ENCODE measurements around the gene GALNT7. TPM values are rescaled to one million over a fixed set of nuclear protein-coding genes. Genes with fewer than 3 reads are reported as not detected.
A peak's percentile ranks its signal among the peaks of the same experiment; 100 is the strongest.
"Not testable (repeated sequence)": the region's sequence is repeated elsewhere in the genome, so short reads cannot be mapped to it uniquely, and the experiment has no call there.

The GALNT7 gene
- total RNA-seq, 1 donor from 2014 or later: 71.6 TPM

DNA sequence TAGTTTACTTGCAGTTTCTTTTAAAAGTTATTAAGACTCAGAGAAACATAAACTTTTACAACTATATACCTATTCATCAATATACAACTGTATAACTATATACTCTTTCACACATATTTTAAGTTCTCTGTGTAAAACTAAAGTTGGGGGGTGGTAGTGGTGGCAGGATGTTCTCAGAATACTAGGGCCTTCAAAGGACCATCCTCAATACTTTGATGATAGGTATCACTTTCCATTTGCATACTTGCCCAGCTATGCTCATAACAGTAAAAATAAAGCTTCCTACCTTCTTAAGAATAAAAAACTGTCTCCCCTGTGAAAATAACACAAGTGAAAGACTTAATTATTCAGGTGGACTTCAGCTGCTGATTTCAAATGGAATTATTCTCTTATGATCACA is 2.9 kb upstream of the GALNT7 start:
- no peak for DNase-seq (ENCODE audit: low read depth)

- no peak for DNase-seq (ENCODE audit: low read depth)
Observed at GRCh38 chr4:173166491-173166890, 2.1 kb upstream of the GALNT7 start.

DNA sequence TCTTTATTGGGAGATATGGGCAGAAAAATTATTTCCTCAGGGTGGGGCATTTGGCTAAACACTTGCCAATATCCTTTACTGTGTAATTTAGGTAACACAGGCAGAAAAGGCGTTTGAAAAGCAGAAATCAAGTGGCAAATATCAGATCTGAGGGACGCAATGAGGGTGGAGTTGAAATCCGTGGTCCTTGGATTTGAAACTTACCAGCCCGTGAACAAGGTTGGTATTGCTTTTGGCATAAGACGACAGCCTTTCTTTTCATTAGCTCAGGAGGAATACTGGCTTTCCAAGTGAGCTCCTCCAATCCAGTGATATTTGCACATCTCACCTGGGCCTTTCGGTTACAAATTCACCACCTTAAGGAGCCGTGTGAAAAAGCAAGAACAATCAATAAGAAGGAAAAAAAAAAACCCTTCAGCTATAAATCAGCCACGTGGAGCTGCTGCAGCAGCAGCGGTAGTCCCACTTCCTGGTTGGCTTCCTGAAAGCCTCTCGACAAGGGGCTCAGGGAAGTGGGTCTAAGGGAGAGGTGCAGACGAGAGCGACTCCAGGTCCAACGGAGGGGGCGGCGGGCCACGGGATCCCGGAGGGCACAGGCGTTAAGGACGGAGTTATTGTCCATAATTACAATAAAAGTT is 734 bp upstream of the GALNT7 start:
- no peak for DNase-seq (ENCODE audit: low read depth)

DNA sequence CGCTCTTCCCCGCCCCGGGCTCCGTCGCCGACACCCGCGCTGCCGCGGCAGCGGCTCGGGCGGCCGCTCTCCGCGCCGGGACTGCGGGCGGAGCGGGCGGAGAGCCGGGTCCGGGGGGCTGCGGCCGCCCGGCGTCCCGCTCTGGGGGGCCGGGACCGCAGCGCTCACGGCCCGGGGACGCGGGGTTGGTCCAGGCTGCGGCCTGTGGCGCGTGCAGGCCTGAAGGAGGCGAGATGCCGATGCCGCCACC is 492 bp downstream of the GALNT7 start:
- DNase-seq (ENCODE audit: low read depth): no peak

GRCh38 chr4:173169428-173170181 is 994 bp downstream of the GALNT7 start:
- peak; percentile 81 for DNase-seq (ENCODE audit: low read depth)

DNA sequence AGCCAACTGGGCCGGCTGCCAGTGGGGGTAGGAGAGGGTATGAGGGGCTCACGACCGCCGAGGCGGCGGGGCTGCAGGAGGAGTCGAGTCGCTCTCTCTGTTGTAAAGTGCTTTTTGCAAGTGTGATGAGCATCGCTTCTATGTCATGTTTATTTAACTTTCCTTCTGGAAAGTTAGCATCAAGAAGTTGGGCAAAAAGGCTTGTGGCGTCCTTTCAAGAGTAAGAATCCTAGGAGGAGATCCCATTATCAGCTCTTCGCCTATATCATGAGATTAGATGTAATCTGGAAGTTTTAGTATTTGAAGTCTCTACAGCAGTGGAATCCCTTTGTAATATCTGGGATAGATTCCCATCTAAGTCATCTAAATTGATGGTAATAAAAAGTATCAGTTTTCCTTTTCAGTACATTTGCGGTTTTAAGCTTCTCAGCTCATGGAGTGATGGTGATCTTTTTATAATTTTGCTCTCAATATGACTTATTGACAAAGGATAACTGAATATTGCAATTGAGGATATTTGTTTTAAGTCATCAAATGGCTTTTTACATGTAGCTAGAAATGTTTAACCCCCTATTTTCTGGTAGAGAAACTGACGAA is 1.7 kb downstream of the GALNT7 start:
- no peak for DNase-seq (ENCODE audit: low read depth)

- DNase-seq (ENCODE audit: low read depth): peak; percentile 37
Observed at GRCh38 chr4:173171098-173171497, 2.5 kb downstream of the GALNT7 start.

GRCh38 chr4:173171987-173172386 is 3.4 kb downstream of the GALNT7 start:
- no peak for DNase-seq (ENCODE audit: low read depth)

GRCh38 chr4:173174184-173174583 is 5.6 kb downstream of the GALNT7 start:
- no peak for DNase-seq (ENCODE audit: low read depth)

DNA sequence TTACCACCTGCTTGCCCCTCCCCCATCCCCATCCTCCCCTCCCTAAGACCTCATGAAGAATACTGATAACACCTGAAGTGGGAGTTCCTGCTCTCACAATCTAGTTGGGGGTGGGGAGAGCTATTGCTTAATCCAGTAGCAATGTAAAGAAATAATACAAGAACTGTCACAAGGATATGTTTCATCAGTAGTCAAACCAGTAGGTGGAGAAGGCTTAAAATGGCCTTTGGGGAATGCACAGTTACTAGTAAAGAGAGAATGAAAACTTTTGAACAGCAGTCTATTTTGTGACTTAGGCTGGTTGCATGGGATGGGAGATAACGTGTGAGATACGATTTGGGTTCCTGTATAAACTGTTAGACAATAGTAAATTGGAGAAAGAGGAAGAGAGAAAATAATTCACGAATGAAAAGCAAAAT is 6.0 kb downstream of the GALNT7 start:
- DNase-seq (ENCODE audit: low read depth): no peak

DNA sequence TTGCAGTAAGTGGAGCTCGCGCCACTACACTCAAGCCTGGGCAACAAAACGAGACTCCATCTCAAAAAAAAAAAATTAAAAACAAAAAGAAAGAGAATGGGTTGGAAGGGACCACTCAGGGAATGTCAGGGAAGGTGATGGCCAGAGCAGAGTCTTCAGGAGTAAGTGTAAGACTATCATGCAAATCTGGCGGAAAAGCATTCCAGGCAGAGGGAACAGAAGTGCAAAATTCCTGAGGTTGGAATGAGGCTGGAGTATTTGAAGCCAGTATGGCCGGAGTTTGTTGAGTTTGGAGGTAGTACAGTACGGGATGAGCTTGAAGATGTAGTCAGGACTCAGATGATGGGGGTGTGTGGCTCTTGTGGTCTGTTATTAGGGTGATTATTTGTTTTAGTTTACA is 7.4 kb downstream of the GALNT7 start:
- DNase-seq (ENCODE audit: low read depth): no peak

GRCh38 chr4:173177232-173177631 is 8.6 kb downstream of the GALNT7 start:
- DNase-seq (ENCODE audit: low read depth): no peak

DNA sequence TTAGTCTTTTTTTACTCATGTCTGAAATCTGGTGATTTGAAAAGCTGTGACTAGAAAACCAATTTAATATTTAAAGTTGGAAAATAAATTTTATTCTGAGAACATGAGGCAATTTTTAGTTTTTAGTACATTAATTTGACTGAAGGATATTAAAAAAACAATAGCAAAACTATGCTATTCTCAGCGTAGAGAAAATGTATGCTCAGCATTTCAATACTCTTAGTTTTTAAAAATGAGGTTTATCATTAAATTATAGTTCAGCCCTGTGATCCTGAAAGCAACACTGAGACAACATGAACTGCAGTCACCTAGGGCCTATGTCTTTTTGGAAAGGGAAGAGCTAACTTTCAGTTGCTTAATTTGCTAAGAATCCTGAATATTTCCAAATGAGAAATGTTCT is 9.5 kb downstream of the GALNT7 start:
- no peak for DNase-seq (ENCODE audit: low read depth)

DNA sequence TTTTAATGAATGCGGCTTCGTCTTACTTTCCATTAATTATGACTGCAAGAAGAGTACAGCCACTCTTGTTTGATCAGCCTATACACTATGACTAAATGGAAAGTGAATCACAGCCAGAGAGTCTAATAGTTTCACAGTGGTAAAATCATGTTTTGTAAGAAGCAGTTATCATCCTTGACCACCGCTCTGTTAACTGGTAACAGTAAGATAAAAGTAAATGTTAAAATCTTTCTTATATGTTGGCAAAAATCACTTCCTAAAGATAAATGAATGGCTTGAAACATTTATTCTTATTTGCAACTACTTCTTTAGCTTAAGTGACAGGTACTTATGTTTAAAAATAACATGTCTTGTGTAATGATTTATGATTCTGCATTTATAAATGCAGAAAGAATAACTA is 13.2 kb downstream of the GALNT7 start:
- peak; percentile 51 for DNase-seq (ENCODE audit: low read depth)

GRCh38 chr4:173182403-173182802 is 13.8 kb downstream of the GALNT7 start:
- peak; percentile 68 for DNase-seq (ENCODE audit: low read depth)

GRCh38 chr4:173183659-173184247 is 15.1 kb downstream of the GALNT7 start:
- DNase-seq (ENCODE audit: low read depth): not testable (repeated sequence)

DNA sequence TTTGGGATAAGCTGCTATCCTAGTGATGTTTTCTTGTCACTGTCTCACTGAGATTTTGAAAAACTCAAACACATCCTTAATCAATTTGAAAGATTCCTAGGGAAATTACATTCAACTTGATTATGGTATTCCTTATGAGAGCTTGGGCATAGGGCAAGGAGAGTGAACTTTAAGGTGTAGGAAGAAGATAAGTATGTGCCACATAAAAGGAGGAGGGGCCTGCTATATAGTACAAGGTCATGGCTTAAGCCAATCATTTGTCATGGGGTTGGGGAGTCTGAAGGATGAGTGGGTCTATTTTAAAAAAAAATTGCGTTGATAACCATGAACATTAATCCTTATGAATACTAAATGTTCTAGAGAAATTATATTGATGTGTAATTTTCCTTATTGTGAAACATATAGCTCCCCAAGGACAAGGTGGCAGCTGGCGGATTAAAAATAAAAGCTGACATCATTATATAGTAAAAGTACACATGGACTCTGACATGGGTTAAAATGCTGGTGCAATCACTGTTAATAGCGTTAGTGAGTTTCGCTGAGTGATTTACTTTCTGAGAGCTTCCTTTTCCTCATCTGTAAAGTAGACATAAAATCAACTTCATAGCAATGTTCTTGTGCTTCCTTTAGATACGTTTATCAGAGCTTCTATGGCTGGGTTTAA is 17.4 kb downstream of the GALNT7 start:
- no peak for DNase-seq (ENCODE audit: low read depth)

DNA sequence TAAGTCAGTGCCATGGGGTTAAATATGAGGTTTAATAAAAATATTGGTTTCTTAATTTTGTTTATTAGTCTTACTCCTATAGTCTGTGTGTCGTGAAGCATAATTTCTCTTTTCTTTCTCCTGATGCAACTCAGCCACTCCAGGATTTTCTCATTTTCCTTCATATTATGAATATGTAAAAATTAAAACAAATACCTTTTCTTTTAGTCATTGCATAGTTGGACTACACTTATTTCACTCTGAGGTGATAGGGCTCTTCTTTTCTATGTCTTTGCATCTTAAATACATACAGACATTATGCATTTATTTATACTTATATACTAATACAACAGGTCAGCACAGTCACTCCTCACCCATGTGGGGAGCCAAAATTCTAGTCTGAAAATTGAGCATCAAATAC is 19.1 kb downstream of the GALNT7 start:
- DNase-seq (ENCODE audit: low read depth): no peak

GRCh38 chr4:173188648-173189047 is 20.0 kb downstream of the GALNT7 start:
- DNase-seq (ENCODE audit: low read depth): no peak

DNA sequence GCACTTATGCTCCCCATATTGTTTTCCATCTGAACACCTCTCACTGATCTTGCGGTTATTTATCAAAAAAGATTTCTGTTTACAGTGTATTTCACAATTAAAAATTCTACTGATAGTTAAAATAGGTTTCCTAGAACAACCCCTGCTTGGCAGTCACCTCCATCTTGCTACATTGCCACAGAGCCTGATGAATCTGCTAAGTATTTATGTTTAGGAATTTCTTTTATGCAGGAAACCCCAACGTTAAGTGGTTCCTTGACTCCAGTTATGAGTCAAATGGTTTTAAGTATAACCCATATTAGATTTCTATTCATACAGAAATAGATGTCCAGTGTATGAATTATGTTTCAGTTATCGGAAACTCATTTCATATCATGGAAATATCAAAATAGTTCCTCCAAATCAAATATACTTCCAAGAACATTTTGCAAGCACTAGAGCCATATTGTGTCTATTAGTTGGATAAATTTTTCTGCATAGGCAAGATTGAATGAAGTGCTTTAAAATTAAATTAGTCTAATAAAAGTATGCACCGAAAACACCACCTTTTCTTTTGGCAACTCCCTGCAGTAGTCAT is 20.6 kb downstream of the GALNT7 start:
- peak; percentile 15 for DNase-seq (ENCODE audit: low read depth)

- peak; percentile 27 for DNase-seq (ENCODE audit: low read depth)
Observed at GRCh38 chr4:173191623-173192041, 23.0 kb downstream of the GALNT7 start.
